Fibroblast of the aortic adventitia (primary cell): Measurements from ENCODE around the gene TRIM40. TPM values are rescaled to one million over a fixed set of nuclear protein-coding genes. Genes with fewer than 3 reads are reported as not detected.
"Not testable (repeated sequence)": the region's sequence is repeated elsewhere in the genome, so short reads cannot be mapped to it uniquely, and the experiment has no call there.

Source experiments
- DNase-seq: peaks from one replicate; pipeline ENCODE4 v3.0.0-alpha.2; 2010; ENCODE audit warnings: low read depth
- H3K4me3 ChIP-seq: 2 replicates; pipeline ENCODE4 v1.5.1; 2011; ENCODE audit warnings: low read depth, mild to moderate bottlenecking, control low read depth, low read length, moderate library complexity
- CTCF ChIP-seq: IDR thresholded peaks from 2 replicates; pipeline ENCODE4 v1.5.1; 2011; ENCODE audit warnings: mild to moderate bottlenecking, low read length, control low read depth, inconsistent platforms; ENCODE audit not compliant: insufficient read depth
- total RNA-seq: library from RNA; depleted of rRNA; stranded (reverse); fragments of >200 nt; gene quantifications from 2 replicates; pipeline ENCODE4 v1.2.3, GENCODE V29; 2012; ENCODE audit warnings: low replicate concordance

The TRIM40 gene
- total RNA-seq, 1 donor: not detected

GRCh38 chr6:30113841-30114240 lies 22.1 kb upstream of the TRIM40 start:
- no peak for TF ChIP-seq CTCF

GRCh38 chr6:30116724-30117123 lies 19.2 kb upstream of the TRIM40 start:
- peak; percentile 11 for TF ChIP-seq CTCF
- DNase-seq: no peak
- no peak overlapping the region for H3K4me3 ChIP-seq

More at GRCh38 chr6:30113841-30114240, 22.1 kb upstream of the TRIM40 start:
- H3K4me3 ChIP-seq: no peak overlapping the region
- DNase-seq: no peak

- not testable (repeated sequence) for DNase-seq, H3K4me3 ChIP-seq
Observed at GRCh38 chr6:30118691-30119090, 17.2 kb upstream of the TRIM40 start.

GRCh38 chr6:30121446-30122366 lies 14.2 kb upstream of the TRIM40 start:
- H3K4me3 ChIP-seq: no peak overlapping the region
- TF ChIP-seq CTCF: no peak
- no peak for DNase-seq

- H3K4me3 ChIP-seq: no peak overlapping the region
- no peak for TF ChIP-seq CTCF
- DNase-seq: no peak
Observed at GRCh38 chr6:30122515-30122914, 13.4 kb upstream of the TRIM40 start.

GRCh38 chr6:30127238-30128093 lies 8.5 kb upstream of the TRIM40 start:
- no peak for TF ChIP-seq CTCF
- no peak overlapping the region for H3K4me3 ChIP-seq
- DNase-seq: no peak
